ENCODE measurements around the gene RHOA. TPM values are rescaled to one million over a fixed set of nuclear protein-coding genes. Genes with fewer than 3 reads are reported as not detected.

RHOA gene
- total and polyA plus RNA-seq, 2 of the 13 experiments (the other 11 are each of a cell fraction or from before 2014, with no cell fraction given) = 131 to 177 TPM

DNA sequence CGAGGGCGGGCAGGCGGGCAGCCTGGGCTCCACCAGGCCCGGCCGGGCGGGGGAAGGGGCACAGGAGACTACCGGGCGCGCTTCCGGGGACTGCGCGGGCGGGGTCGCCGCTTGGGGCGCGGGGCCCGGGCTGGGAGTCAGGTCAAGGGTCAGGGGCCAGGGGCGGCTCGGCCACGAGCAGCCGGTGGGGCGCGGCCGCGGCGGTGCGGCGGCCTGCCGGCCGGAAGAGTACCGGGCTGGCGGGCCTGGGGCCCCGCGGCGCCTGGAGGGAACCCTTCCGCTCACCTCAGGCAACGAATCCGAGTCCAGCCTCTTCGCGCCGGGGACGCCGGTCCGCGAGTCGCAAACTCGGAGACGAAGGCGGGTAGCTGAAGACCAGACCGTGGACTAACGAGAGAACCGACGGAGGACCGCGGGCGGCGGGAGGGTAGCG lies 225 bp downstream of the RHOA start (continued):
- TF ChIP-seq, protein P1, sequence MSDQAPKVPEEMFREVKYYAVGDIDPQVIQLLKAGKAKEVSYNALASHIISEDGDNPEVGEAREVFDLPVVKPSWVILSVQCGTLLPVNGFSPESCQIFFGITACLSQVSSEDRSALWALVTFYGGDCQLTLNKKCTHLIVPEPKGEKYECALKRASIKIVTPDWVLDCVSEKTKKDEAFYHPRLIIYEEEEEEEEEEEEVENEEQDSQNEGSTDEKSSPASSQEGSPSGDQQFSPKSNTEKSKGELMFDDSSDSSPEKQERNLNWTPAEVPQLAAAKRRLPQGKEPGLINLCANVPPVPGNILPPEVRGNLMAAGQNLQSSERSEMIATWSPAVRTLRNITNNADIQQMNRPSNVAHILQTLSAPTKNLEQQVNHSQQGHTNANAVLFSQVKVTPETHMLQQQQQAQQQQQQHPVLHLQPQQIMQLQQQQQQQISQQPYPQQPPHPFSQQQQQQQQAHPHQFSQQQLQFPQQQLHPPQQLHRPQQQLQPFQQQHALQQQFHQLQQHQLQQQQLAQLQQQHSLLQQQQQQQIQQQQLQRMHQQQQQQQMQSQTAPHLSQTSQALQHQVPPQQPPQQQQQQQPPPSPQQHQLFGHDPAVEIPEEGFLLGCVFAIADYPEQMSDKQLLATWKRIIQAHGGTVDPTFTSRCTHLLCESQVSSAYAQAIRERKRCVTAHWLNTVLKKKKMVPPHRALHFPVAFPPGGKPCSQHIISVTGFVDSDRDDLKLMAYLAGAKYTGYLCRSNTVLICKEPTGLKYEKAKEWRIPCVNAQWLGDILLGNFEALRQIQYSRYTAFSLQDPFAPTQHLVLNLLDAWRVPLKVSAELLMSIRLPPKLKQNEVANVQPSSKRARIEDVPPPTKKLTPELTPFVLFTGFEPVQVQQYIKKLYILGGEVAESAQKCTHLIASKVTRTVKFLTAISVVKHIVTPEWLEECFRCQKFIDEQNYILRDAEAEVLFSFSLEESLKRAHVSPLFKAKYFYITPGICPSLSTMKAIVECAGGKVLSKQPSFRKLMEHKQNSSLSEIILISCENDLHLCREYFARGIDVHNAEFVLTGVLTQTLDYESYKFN (CRISPR knock-in tag; conservative IDR thresholded peaks at IDR 0.05) = peak; percentile 29; the same call in 1 of the 2 replicates
- TF ChIP-seq, protein P2, sequence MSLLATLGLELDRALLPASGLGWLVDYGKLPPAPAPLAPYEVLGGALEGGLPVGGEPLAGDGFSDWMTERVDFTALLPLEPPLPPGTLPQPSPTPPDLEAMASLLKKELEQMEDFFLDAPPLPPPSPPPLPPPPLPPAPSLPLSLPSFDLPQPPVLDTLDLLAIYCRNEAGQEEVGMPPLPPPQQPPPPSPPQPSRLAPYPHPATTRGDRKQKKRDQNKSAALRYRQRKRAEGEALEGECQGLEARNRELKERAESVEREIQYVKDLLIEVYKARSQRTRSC (CRISPR knock-in tag; IDR thresholded peaks at IDR 0.05; ENCODE audit: low read depth) = no peak
- TF ChIP-seq SMAD9 (CRISPR knock-in tag; IDR thresholded peaks at IDR 0.05) = no peak
- TF ChIP-seq MBD4 (IDR thresholded peaks at IDR 0.05; ENCODE audit: borderline replicate concordance, low read length) = no peak
- no peak for TF ChIP-seq TEAD2 (CRISPR knock-in tag; IDR thresholded peaks at IDR 0.05)
- TF ChIP-seq, protein P3, sequence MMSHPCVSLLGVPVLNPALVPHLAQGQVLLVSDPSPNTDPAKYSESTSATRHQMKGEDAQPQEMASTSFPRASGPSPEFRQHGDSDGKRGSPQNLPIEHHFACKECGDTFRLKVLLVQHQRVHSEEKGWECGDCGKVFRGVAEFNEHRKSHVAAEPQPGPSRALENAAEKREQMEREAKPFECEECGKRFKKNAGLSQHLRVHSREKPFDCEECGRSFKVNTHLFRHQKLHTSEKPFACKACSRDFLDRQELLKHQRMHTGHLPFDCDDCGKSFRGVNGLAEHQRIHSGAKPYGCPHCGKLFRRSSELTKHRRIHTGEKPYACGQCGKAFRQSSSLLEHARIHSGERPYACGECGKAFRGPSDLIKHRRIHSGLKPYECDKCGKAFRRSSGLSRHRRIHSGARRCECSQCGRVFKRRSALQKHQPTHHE (CRISPR knock-in tag; IDR thresholded peaks at IDR 0.05; ENCODE audit: borderline replicate concordance) = no peak
- 0 out of 2 replicates have a peak, but pooled peaks have one; percentile 53 for TF ChIP-seq KDM5B (CRISPR knock-in tag; IDR thresholded peaks at IDR 0.05; ENCODE audit: borderline replicate concordance)
- peak; percentile 54; the same call in 1 of the 2 replicates for TF ChIP-seq NR2F2 (IDR thresholded peaks at IDR 0.05; ENCODE audit: borderline replicate concordance, low read depth)
- TF ChIP-seq ISX (CRISPR knock-in tag; conservative IDR thresholded peaks at IDR 0.05) = 0 out of 2 replicates have a peak, but pooled peaks have one; percentile 45
- peak; percentile 7; the same call in 1 of the 2 replicates for TF ChIP-seq ZNF788 (CRISPR knock-in tag; IDR thresholded peaks at IDR 0.05; ENCODE audit: borderline replicate concordance)
- TF ChIP-seq, protein P4, sequence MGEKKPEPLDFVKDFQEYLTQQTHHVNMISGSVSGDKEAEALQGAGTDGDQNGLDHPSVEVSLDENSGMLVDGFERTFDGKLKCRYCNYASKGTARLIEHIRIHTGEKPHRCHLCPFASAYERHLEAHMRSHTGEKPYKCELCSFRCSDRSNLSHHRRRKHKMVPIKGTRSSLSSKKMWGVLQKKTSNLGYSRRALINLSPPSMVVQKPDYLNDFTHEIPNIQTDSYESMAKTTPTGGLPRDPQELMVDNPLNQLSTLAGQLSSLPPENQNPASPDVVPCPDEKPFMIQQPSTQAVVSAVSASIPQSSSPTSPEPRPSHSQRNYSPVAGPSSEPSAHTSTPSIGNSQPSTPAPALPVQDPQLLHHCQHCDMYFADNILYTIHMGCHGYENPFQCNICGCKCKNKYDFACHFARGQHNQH (CRISPR knock-in tag; IDR thresholded peaks at IDR 0.05) = no peak
- TF ChIP-seq MEIS2 (CRISPR knock-in tag; IDR thresholded peaks at IDR 0.05) = peak; percentile 29; the same call in 1 of the 2 replicates
- TF ChIP-seq SIN3A (IDR thresholded peaks at IDR 0.05; ENCODE audit: borderline replicate concordance, low read depth, low read length) = 0 out of 2 replicates have a peak, but pooled peaks have one; percentile 5
- 0 out of 2 replicates have a peak, but pooled peaks have one; percentile 74 for TF ChIP-seq ZFYVE20 (CRISPR knock-in tag; IDR thresholded peaks at IDR 0.05; ENCODE audit: borderline replicate concordance, low read depth)
- TF ChIP-seq JDP2 (CRISPR knock-in tag; IDR thresholded peaks at IDR 0.05; ENCODE audit: borderline replicate concordance) = peak; percentile 57; the same call in 1 of the 2 replicates
- peak; percentile 16 for TF ChIP-seq TBL1XR1 (IDR thresholded peaks at IDR 0.05; ENCODE audit: borderline replicate concordance, low read length, partially characterized antibody)
- TF ChIP-seq, protein P5, sequence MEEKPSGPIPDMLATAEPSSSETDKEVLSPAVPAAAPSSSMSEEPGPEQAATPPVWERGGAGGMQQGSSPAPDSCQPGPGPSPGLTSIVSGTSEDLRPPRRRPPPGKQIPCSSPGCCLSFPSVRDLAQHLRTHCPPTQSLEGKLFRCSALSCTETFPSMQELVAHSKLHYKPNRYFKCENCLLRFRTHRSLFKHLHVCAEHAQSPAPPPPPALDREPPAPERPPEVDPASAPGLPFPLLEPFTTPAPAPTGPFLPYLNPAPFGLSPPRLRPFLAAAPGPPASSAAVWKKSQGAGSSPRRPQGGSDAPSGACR (CRISPR knock-in tag; IDR thresholded peaks at IDR 0.05) = no peak
- TF ChIP-seq, protein P6, sequence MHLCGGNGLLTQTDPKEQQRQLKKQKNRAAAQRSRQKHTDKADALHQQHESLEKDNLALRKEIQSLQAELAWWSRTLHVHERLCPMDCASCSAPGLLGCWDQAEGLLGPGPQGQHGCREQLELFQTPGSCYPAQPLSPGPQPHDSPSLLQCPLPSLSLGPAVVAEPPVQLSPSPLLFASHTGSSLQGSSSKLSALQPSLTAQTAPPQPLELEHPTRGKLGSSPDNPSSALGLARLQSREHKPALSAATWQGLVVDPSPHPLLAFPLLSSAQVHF (CRISPR knock-in tag; IDR thresholded peaks at IDR 0.05) = no peak
- 0 out of 2 replicates have a peak, but pooled peaks have one; percentile 17 for TF ChIP-seq ZNF468 (CRISPR knock-in tag; IDR thresholded peaks at IDR 0.05)
- TF ChIP-seq, protein P7, sequence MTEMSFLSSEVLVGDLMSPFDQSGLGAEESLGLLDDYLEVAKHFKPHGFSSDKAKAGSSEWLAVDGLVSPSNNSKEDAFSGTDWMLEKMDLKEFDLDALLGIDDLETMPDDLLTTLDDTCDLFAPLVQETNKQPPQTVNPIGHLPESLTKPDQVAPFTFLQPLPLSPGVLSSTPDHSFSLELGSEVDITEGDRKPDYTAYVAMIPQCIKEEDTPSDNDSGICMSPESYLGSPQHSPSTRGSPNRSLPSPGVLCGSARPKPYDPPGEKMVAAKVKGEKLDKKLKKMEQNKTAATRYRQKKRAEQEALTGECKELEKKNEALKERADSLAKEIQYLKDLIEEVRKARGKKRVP (CRISPR knock-in tag; IDR thresholded peaks at IDR 0.05) = no peak
